B cell (primary cell): ENCODE measurements around the gene TRIM50.

Experiments used
- CTCF ChIP-seq: fragments of 200-600 bp; IDR thresholded peaks from one replicate; pipeline ENCODE4 v1.8.0; 2022; ENCODE audit warnings: antibody characterized with exemption, mild to moderate bottlenecking
- EZH2 ChIP-seq: IDR thresholded peaks from 2 replicates; pipeline ENCODE4 v1.6.1; 2012; ENCODE audit warnings: borderline replicate concordance, low read depth, mild to moderate bottlenecking, moderate library complexity, low read length; ENCODE audit not compliant: insufficient read depth, poor library complexity, severe bottlenecking

GRCh38 chr7:73356159-73356558 lies 28.3 kb upstream of the TRIM50 start:
- no peak for TF ChIP-seq EZH2
- TF ChIP-seq CTCF, result no peak
